ENCODE data around the gene SDHD. TPM values are rescaled to one million over a fixed set of nuclear protein-coding genes. Genes with fewer than 3 reads are reported as not detected.

Gene SDHD
- total and polyA plus RNA-seq, 9 of the 15 experiments (the other 6 are each of a cell fraction or from before 2014, with no cell fraction given): 150 to 1,225 (median 215) TPM

GRCh38 chr11:112097734-112098528, 11.3 kb downstream of the SDHD start (continued):
- TF ChIP-seq CHD7 (IDR thresholded peaks at IDR 0.05; ENCODE audit: low read depth, low read length): no peak
- TF ChIP-seq MLLT1 (IDR thresholded peaks at IDR 0.05): no peak
- no peak for TF ChIP-seq ZNF263 (CRISPR knock-in tag; IDR thresholded peaks at IDR 0.05; ENCODE audit: borderline replicate concordance)
- no peak for TF ChIP-seq BRF1 (IDR thresholded peaks at IDR 0.05; ENCODE audit: borderline replicate concordance, extremely low read depth, insufficient read length)
- TF ChIP-seq ZNF197 (CRISPR knock-in tag; IDR thresholded peaks at IDR 0.05; ENCODE audit: low read depth): no peak
- TF ChIP-seq ZNF217 (CRISPR knock-in tag; IDR thresholded peaks at IDR 0.05): no peak
- no peak for TF ChIP-seq TOE1 (IDR thresholded peaks at IDR 0.05; ENCODE audit: borderline replicate concordance)
- no peak for TF ChIP-seq TOE1 (CRISPR knock-in tag; IDR thresholded peaks at IDR 0.05; ENCODE audit: borderline replicate concordance, low read depth)
- no peak for TF ChIP-seq ELK3 (CRISPR knock-in tag; IDR thresholded peaks at IDR 0.05)
- no peak for TF ChIP-seq ZBTB1 (CRISPR knock-in tag; IDR thresholded peaks at IDR 0.05; ENCODE audit: borderline replicate concordance, low read depth)
- no peak for TF ChIP-seq ASH1L (IDR thresholded peaks at IDR 0.05; ENCODE audit: borderline replicate concordance, low read depth, partially characterized antibody)
- no peak for TF ChIP-seq PCBP1 (IDR thresholded peaks at IDR 0.05; ENCODE audit: low read depth, low read length, poor library complexity, severe bottlenecking)

All from K562 (cell line).